Body of pancreas (tissue), 4 donors: ENCODE results near the gene PIK3IP1.
A peak's percentile ranks its signal among the peaks of the same experiment; 100 is the strongest.

Experiments used
- CTCF ChIP-seq, 7 experiments: fragments of 450-650 bp in 4 of 7; fragments of 200-600 bp in 3 of 7; sonication (generic) in 3 of 7; IDR thresholded peaks; one replicate each; pipeline ENCODE4 v1.5.1; 2016 to 2019; ENCODE audit warnings: antibody characterized with exemption in 7 of 7
- POLR2A ChIP-seq, 3 donors: fragments of 450-650 bp; IDR thresholded peaks; one replicate each; pipeline ENCODE4 v1.6.1; 2016; ENCODE audit warnings: antibody characterized with exemption in 3 of 3, mild to moderate bottlenecking in 2 of 3

GRCh38 chr22:31290494-31291471, 1.5 kb downstream of the PIK3IP1 start:
- TF ChIP-seq CTCF (IDR thresholded peaks at IDR 0.05) (no peak), POLR2A (IDR thresholded peaks at IDR 0.05) (peak; percentile 79 to 96 (median 91))
